IMR-90 (cell line): ENCODE results near the gene ADGB. TPM values are rescaled to one million over a fixed set of nuclear protein-coding genes. Genes with fewer than 3 reads are reported as not detected.
A peak's percentile ranks its signal among the peaks of the same experiment; 100 is the strongest.

Experiments
- ATAC-seq: fragments of 200-7000 bp; cut with Tn5 transposase; 2 replicates; pipeline ENCODE4 v1.9.1; 2020; ENCODE audit warnings: low read depth, mild to moderate bottlenecking, moderate library complexity
- BruUV-seq: library from RNA; stranded (reverse); fragments of 400-500 nt; replicated peaks from 2 replicates; lab custom pipeline; 2021; lab: Mats Ljungman, UMichigan
- CTCF ChIA-PET: fragments of 300-600 bp; formaldehyde crosslinking; extraction: SDS; loops from one replicate; lab custom pipeline; 2021; ENCODE audit warnings: antibody characterized with exemption; lab: Yijun Ruan, JAX
- POLR2A ChIA-PET: fragments of 300-600 bp; sonication (Branson Sonifier 250); formaldehyde crosslinking; loops from one replicate; lab custom pipeline; 2022; ENCODE audit warnings: antibody characterized with exemption; ENCODE audit not compliant: unreplicated experiment; lab: Charles Lee
- DNase-seq: peaks from one replicate; pipeline ENCODE4 v3.0.0; 2013
- H2AFZ ChIP-seq: replicated peaks from 2 replicates; pipeline ENCODE3; 2013; ENCODE audit warnings: low read length, mild to moderate bottlenecking; ENCODE audit not compliant: poor library complexity
- H2AK5ac ChIP-seq: 2 replicates; pipeline ENCODE4 v1.6.1; 2013; ENCODE audit warnings: low read depth, low read length, inconsistent platforms
- H2AK9ac ChIP-seq: replicated peaks from 2 replicates; pipeline ENCODE3; 2013; ENCODE audit warnings: mild to moderate bottlenecking, low read depth, low read length, moderate library complexity; ENCODE audit not compliant: poor library complexity
- H2BK120ac ChIP-seq: 2 replicates; pipeline ENCODE4 v1.6.1; 2013; ENCODE audit warnings: low read depth, low read length, inconsistent platforms
- H2BK15ac ChIP-seq: 3 replicates; pipeline ENCODE4 v1.6.1; 2013; ENCODE audit warnings: low read depth, low read length, inconsistent platforms
- H2BK20ac ChIP-seq: 2 replicates; pipeline ENCODE4 v1.6.1; 2013; ENCODE audit warnings: low read depth, mild to moderate bottlenecking, inconsistent platforms, low read length, moderate library complexity
- H2BK5ac ChIP-seq: 2 replicates; pipeline ENCODE4 v1.6.1; 2013; ENCODE audit warnings: mild to moderate bottlenecking, low read depth, low read length, inconsistent platforms; ENCODE audit not compliant: poor library complexity, severe bottlenecking
- H3K14ac ChIP-seq: replicated peaks from 2 replicates; pipeline ENCODE4 v1.6.1; 2013; ENCODE audit warnings: low read depth, low read length, inconsistent platforms
- H3K18ac ChIP-seq: 2 replicates; pipeline ENCODE4 v1.6.1; 2013; ENCODE audit warnings: low read depth, low read length, control low read depth
- H3K23ac ChIP-seq: 2 replicates; pipeline ENCODE4 v1.6.1; 2013; ENCODE audit warnings: low read depth, low read length, inconsistent platforms
- H3K27ac ChIP-seq: 2 replicates; pipeline ENCODE4 v1.5.1; 2013; ENCODE audit warnings: mild to moderate bottlenecking, control low read depth, low read length; ENCODE audit not compliant: insufficient read depth
- H3K27me3 ChIP-seq: 2 replicates; pipeline ENCODE4 v1.6.1; 2013; ENCODE audit warnings: low read length; ENCODE audit not compliant: control insufficient read depth, insufficient read depth
- H3K36me3 ChIP-seq: 2 replicates; pipeline ENCODE4 v1.6.1; 2013; ENCODE audit warnings: low read length, mixed read lengths; ENCODE audit not compliant: control insufficient read depth, insufficient read depth
- H3K4ac ChIP-seq: 2 replicates; pipeline ENCODE4 v1.6.1; 2013; ENCODE audit warnings: low read depth, low read length, inconsistent platforms
- H3K4me1 ChIP-seq: 2 replicates; pipeline ENCODE4 v1.6.1; 2013; ENCODE audit warnings: low read length, mixed read lengths; ENCODE audit not compliant: control insufficient read depth, insufficient read depth
- H3K4me2 ChIP-seq: 2 replicates; pipeline ENCODE4 v1.6.1; 2013; ENCODE audit warnings: low read depth, mild to moderate bottlenecking, control low read depth, low read length, moderate library complexity
- H3K4me3 ChIP-seq: 2 replicates; pipeline ENCODE4 v1.5.1; 2013; ENCODE audit warnings: low read depth, mild to moderate bottlenecking, control low read depth, low read length, moderate library complexity; ENCODE audit not compliant: insufficient read depth
- H3K56ac ChIP-seq: 2 replicates; pipeline ENCODE4 v1.6.1; 2013; ENCODE audit warnings: low read length, inconsistent platforms; ENCODE audit not compliant: insufficient read depth; ENCODE audit errors: extremely low read depth
- H3K79me1 ChIP-seq, 2 experiments: 2 replicates each; pipeline ENCODE4 v1.6.1; 2013; ENCODE audit warnings: low read length in 2 of 2, inconsistent platforms in 1 of 2, low read depth in 1 of 2
- H3K9ac ChIP-seq: 2 replicates; pipeline ENCODE4 v1.6.1; 2013; ENCODE audit warnings: low read depth, low read length, control low read depth
- H3K9me1 ChIP-seq: 2 replicates; pipeline ENCODE4 v1.6.1; 2013; ENCODE audit warnings: low read length, inconsistent platforms; ENCODE audit not compliant: insufficient read depth
- H3K9me3 ChIP-seq: 2 replicates; pipeline ENCODE4 v1.6.1; 2013; ENCODE audit warnings: low read length; ENCODE audit not compliant: control insufficient read depth, insufficient read depth
- H4K20me1 ChIP-seq: 2 replicates; pipeline ENCODE4 v1.6.1; 2013; ENCODE audit warnings: low read length, inconsistent platforms; ENCODE audit not compliant: insufficient read depth
- H4K5ac ChIP-seq: 2 replicates; pipeline ENCODE4 v1.6.1; 2013; ENCODE audit warnings: mild to moderate bottlenecking, low read depth, low read length, control low read depth
- H4K8ac ChIP-seq, 2 experiments: 2 replicates each; pipeline ENCODE4 v1.6.1; 2013; ENCODE audit warnings: low read depth in 2 of 2, low read length in 2 of 2, control low read depth in 1 of 2, inconsistent platforms in 1 of 2
- H4K91ac ChIP-seq: 2 replicates; pipeline ENCODE4 v1.6.1; 2013; ENCODE audit warnings: low read depth, low read length, inconsistent platforms; ENCODE audit not compliant: insufficient read depth
- CHD1 ChIP-seq: IDR thresholded peaks from 2 replicates; pipeline ENCODE4 v1.6.1; 2012; ENCODE audit warnings: low read depth, low read length, improper control_type of control experiment
- CTCF ChIP-seq: conservative IDR thresholded peaks from 2 replicates; pipeline ENCODE4 v1.5.1; 2012; ENCODE audit warnings: mild to moderate bottlenecking, low read depth, low read length, improper control_type of control experiment
- RAD21 ChIP-seq: IDR thresholded peaks from 2 replicates; pipeline ENCODE4 v1.6.1; 2012; ENCODE audit warnings: low read length, improper control_type of control experiment
- WGBS, 2 experiments: methylation state at CpG; one replicate each; pipeline versions ENCODE4 v1.1.5 to v1.1.7; 2013; ENCODE audit warnings: missing lambda C conversion rate in 2 of 2; ENCODE audit not compliant: insufficient read length in 1 of 2; ENCODE audit errors: extremely low coverage in 2 of 2; 5-methylcytosine and 5-hydroxymethylcytosine counted together
- dilution Hi-C: fragments of 300-500 bp; cut with HindIII; formaldehyde crosslinking; loops from one replicate; pipeline ENCODE4 v1.14.3; 2018; ENCODE audit warnings: low sequenced_read_pairs; ENCODE audit not compliant: unreplicated experiment
- in situ Hi-C: fragments of 300-500 bp; cut with MboI; formaldehyde crosslinking; loops from 3 replicates; pipeline ENCODE4 v1.14.3; 2019; ENCODE audit warnings: low sequenced_read_pairs, inconsistent platforms, mixed read lengths
- intact Hi-C: fragments of 100-400 bp; cut with micrococcal nuclease; formaldehyde crosslinking; loops from 2 replicates; pipeline ENCODE4 v1.10.0; 2022
- polyA plus RNA-seq, 3 experiments: library from polyadenylated mRNA; depleted of rRNA; stranded (reverse); fragments of >200 nt; gene quantifications; 2 replicates each; pipeline ENCODE4 v1.2.3, GENCODE V29; 2012; ENCODE audit warnings: low replicate concordance in 1 of 3
- total RNA-seq: library from RNA; depleted of rRNA; stranded (reverse); fragments of >200 nt; gene quantifications from 2 replicates; pipeline ENCODE4 v1.2.3, GENCODE V29; 2012

Gene ADGB
- total and polyA plus RNA-seq, 2 of the 4 experiments (the other 2 are of a cell fraction) = not detected

GRCh38 chr6:146785001-146785585 lies 186.3 kb downstream of the ADGB start:
- H4K8ac ChIP-seq = no peak overlapping the region
- no peaks in the 10 kb centered on the region for H3K27me3 ChIP-seq
- no peak overlapping the region for H4K91ac ChIP-seq
- H3K4ac ChIP-seq = no peak overlapping the region
- no peak overlapping the region for H3K14ac ChIP-seq
- in situ Hi-C loops = no loop called here
- TF ChIP-seq RAD21 (peak; percentile 33; the same call in 1 of the 2 replicates), CTCF (peak; percentile 46), CHD1 (no peak)
- no peak overlapping the region for H3K9ac ChIP-seq
- H3K79me1 ChIP-seq = no peaks in the 10 kb centered on the region
- H2AFZ ChIP-seq = no peak overlapping the region
- intact Hi-C loops = loop anchor here (10.0 kb wide), 1 partner anchor 860 kb away; no protein-coding TSS in a partner anchor
- BruUV-seq = no TSS peak
- no peak overlapping the region for H3K18ac ChIP-seq
- H2AK5ac ChIP-seq = no peak overlapping the region
- CTCF ChIA-PET = interaction anchor here (0.7 to 1.0 kb wide), 6 partner anchors 8 to 23 kb away, joined by 3 to 5 read pairs (median 4); no protein-coding TSS in a partner anchor
- dilution Hi-C loops = no loop called here
- H3K4me1 ChIP-seq = no peaks in the 10 kb centered on the region
- no peak overlapping the region for H4K5ac ChIP-seq
- peak; percentile 88 for ATAC-seq
- H4K20me1 ChIP-seq = no peaks in the 10 kb centered on the region
- no peaks in the 10 kb centered on the region for H3K9me1 ChIP-seq
- no peak overlapping the region for H2BK15ac ChIP-seq
- no peak overlapping the region for H3K4me3 ChIP-seq
- H2BK5ac ChIP-seq = no peak overlapping the region
- DNase-seq = peak; percentile 41
- H3K56ac ChIP-seq = no peak overlapping the region
- no peaks in the 10 kb centered on the region for H3K36me3 ChIP-seq
- no peak overlapping the region for H3K4me2 ChIP-seq
- no peak overlapping the region for H2BK120ac ChIP-seq
- WGBS, 2 experiments = no CpG with 5 or more reads among the region's 5 CpGs
- POLR2A ChIA-PET = no interaction called here
- H2BK20ac ChIP-seq = no peak overlapping the region
- no peaks in the 10 kb centered on the region for H3K9me3 ChIP-seq
- H3K27ac ChIP-seq = no peak overlapping the region
- H2AK9ac ChIP-seq = no peak overlapping the region
- H3K23ac ChIP-seq = no peak overlapping the region
